Ovary (tissue), 3 donors: ENCODE data around the gene TAX1BP3.

Experiments
- CTCF ChIP-seq, 3 donors: fragments of 450-650 bp in 2 of 3; fragments of 200-600 bp in 1 of 3; IDR thresholded peaks; one replicate each; pipeline versions ENCODE4 v1.5.1 to v1.8.0; 2016 to 2022; ENCODE audit warnings: antibody characterized with exemption in 3 of 3, mild to moderate bottlenecking in 1 of 3
- EP300 ChIP-seq: sonication (generic); formaldehyde crosslinking; IDR thresholded peaks from one replicate; pipeline ENCODE4 v1.6.1; 2017; ENCODE audit warnings: antibody characterized with exemption
- POLR2A ChIP-seq: fragments of 450-650 bp; IDR thresholded peaks from one replicate; pipeline ENCODE4 v1.6.1; 2017; ENCODE audit warnings: antibody characterized with exemption, mild to moderate bottlenecking, moderate library complexity
- donor health status: DM: no; HTN: no; CAD: no.

DNA sequence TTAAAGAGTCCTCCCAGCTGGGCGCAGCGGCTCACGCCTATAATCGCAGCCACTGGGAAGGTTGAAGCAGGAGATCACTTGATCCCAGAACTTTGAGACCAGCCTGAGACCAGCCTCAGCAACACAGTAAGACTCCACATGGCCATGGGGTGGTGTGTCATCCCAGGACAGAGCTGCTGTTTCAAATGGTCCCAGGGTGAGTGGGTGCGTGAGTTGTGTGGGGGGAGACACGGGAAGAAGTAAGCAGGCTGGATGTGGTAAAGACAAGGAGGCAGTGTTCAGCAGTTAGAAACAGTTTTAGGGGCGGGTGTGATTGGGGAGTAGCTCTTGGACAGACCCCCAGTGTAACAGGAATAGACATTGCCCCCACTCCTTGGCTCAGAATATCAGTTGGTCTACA lies 36.1 kb downstream of the TAX1BP3 start:
- no peak for TF ChIP-seq CTCF (IDR thresholded peaks at IDR 0.05)
- TF ChIP-seq POLR2A, result no peak
- no peak for TF ChIP-seq EP300
